NCI-H1694 treated with DMSO at 0.1 percent for 48 hours (cell line): ENCODE results near the gene PLEKHN1.
"Not testable (repeated sequence)": the region's sequence is repeated elsewhere in the genome, so short reads cannot be mapped to it uniquely, and the experiment has no call there.

ENCODE experiments used
- DNase-seq: peaks from one replicate; lab custom pipeline; 2025; lab: John Stamatoyannopoulos, UW

The PLEKHN1 gene

GRCh38 chr1:974293-974640, 8.0 kb downstream of the PLEKHN1 start:
- no peak for DNase-seq

- DNase-seq, result no peak
Observed at GRCh38 chr1:974687-975328, 8.5 kb downstream of the PLEKHN1 start.

GRCh38 chr1:975365-975764, 9.1 kb downstream of the PLEKHN1 start:
- DNase-seq, result no peak

- no peak for DNase-seq
Observed at GRCh38 chr1:975896-976683, 9.8 kb downstream of the PLEKHN1 start.

- DNase-seq, result not testable (repeated sequence)
Observed at GRCh38 chr1:976791-977190, 10.5 kb downstream of the PLEKHN1 start.

GRCh38 chr1:978069-978834, 12.0 kb downstream of the PLEKHN1 start:
- no peak for DNase-seq

GRCh38 chr1:978835-979743, 12.8 kb downstream of the PLEKHN1 start:
- no peak for DNase-seq

GRCh38 chr1:979744-980072, 13.4 kb downstream of the PLEKHN1 start:
- DNase-seq, result no peak

- no peak for DNase-seq
Observed at GRCh38 chr1:980137-980571, 13.9 kb downstream of the PLEKHN1 start.

- no peak for DNase-seq
Observed at GRCh38 chr1:980602-981395, 14.5 kb downstream of the PLEKHN1 start.

GRCh38 chr1:981491-981954, 15.2 kb downstream of the PLEKHN1 start:
- no peak for DNase-seq

- DNase-seq, result no peak
Observed at GRCh38 chr1:981955-982558, 15.8 kb downstream of the PLEKHN1 start, which contains the start of gene PERM1. TSS of gene PERM1 (minus strand) at chr1:982093. CDS start at chr1:981029, 1,064 bp downstream.

GRCh38 chr1:982765-983436, 16.6 kb downstream of the PLEKHN1 start:
- no peak for DNase-seq

- DNase-seq, result peak; percentile 20
Observed at GRCh38 chr1:983798-984475, 17.7 kb downstream of the PLEKHN1 start.

GRCh38 chr1:984476-984814, 18.2 kb downstream of the PLEKHN1 start:
- no peak for DNase-seq

GRCh38 chr1:985126-985525, 18.8 kb downstream of the PLEKHN1 start:
- DNase-seq, result no peak

- DNase-seq, result not testable (repeated sequence)
Observed at GRCh38 chr1:988061-988460, 21.8 kb downstream of the PLEKHN1 start.

- DNase-seq, result not testable (repeated sequence)
Observed at GRCh38 chr1:991275-991674, 25.0 kb downstream of the PLEKHN1 start.

GRCh38 chr1:991895-992294, 25.6 kb downstream of the PLEKHN1 start:
- DNase-seq, result no peak
